Neuronal stem cell (in vitro differentiated cells): ENCODE results near the gene BUD13. TPM values are rescaled to one million over a fixed set of nuclear protein-coding genes. Genes with fewer than 3 reads are reported as not detected.

Experiments used
- DNase-seq: peaks from one replicate; pipeline ENCODE4 v3.0.0-alpha.2; 2013; ENCODE audit warnings: low spot score
- H2AFZ ChIP-seq: one replicate; pipeline ENCODE4 v1.6.1; 2013; ENCODE audit warnings: mild to moderate bottlenecking, low read length, inconsistent platforms
- H2AK5ac ChIP-seq: 2 replicates; pipeline ENCODE4 v1.6.1; 2013; ENCODE audit warnings: low read depth, mild to moderate bottlenecking, inconsistent platforms, low read length, moderate library complexity, mixed read lengths
- H2BK120ac ChIP-seq: 2 replicates; pipeline ENCODE4 v1.6.1; 2013; ENCODE audit warnings: low read depth, mild to moderate bottlenecking, inconsistent platforms, low read length, moderate library complexity, mixed read lengths
- H2BK12ac ChIP-seq: one replicate; pipeline ENCODE4 v1.6.1; 2013; ENCODE audit warnings: low read length, inconsistent platforms
- H2BK15ac ChIP-seq: 2 replicates; pipeline ENCODE4 v1.6.1; 2013; ENCODE audit warnings: mild to moderate bottlenecking, low read length, inconsistent platforms, mixed read lengths
- H2BK5ac ChIP-seq: one replicate; pipeline ENCODE4 v1.6.1; 2013; ENCODE audit warnings: inconsistent platforms, mild to moderate bottlenecking, low read length, moderate library complexity
- H3K14ac ChIP-seq: one replicate; pipeline ENCODE4 v1.6.1; 2013; ENCODE audit warnings: low read length, inconsistent platforms
- H3K18ac ChIP-seq: 2 replicates; pipeline ENCODE4 v1.6.1; 2013; ENCODE audit warnings: low read length, inconsistent platforms
- H3K23ac ChIP-seq: 2 replicates; pipeline ENCODE4 v1.6.1; 2013; ENCODE audit warnings: low read depth, mild to moderate bottlenecking, mixed read lengths, low read length, inconsistent platforms; ENCODE audit not compliant: poor library complexity
- H3K27ac ChIP-seq: replicated peaks from 3 replicates; pipeline ENCODE4 v1.5.1; 2013; ENCODE audit warnings: low read length, inconsistent platforms
- H3K27me3 ChIP-seq, 3 experiments: 2 replicates each; pipeline ENCODE4 v1.6.1; 2013; ENCODE audit warnings: low read length in 3 of 3, mild to moderate bottlenecking in 2 of 3, inconsistent platforms in 1 of 3, low read depth in 1 of 3, mixed read lengths in 1 of 3, moderate library complexity in 1 of 3; ENCODE audit not compliant: control insufficient read depth in 3 of 3, insufficient read depth in 3 of 3
- H3K36me3 ChIP-seq, 2 donors: replicated peaks in 1 of 2; 2 replicates each; pipeline ENCODE4 v1.6.1; 2013; ENCODE audit warnings: low read length in 2 of 2; ENCODE audit not compliant: control insufficient read depth in 2 of 2, insufficient read depth in 2 of 2
- H3K4ac ChIP-seq: 2 replicates; pipeline ENCODE4 v1.6.1; 2013; ENCODE audit warnings: inconsistent platforms, mild to moderate bottlenecking, low read length, moderate library complexity
- H3K4me1 ChIP-seq, 2 donors: 1 replicate in 1 of 2; 2 replicates in 1 of 2; pipeline ENCODE4 v1.6.1; 2013; ENCODE audit warnings: low read length in 2 of 2, low read depth in 1 of 2; ENCODE audit not compliant: control insufficient read depth in 2 of 2, insufficient read depth in 1 of 2
- H3K4me2 ChIP-seq: one replicate; pipeline ENCODE4 v1.6.1; 2013; ENCODE audit warnings: mild to moderate bottlenecking, low read length, inconsistent platforms; ENCODE audit not compliant: insufficient read depth, poor library complexity, severe bottlenecking
- H3K4me3 ChIP-seq, 2 donors: 2 replicates each; pipeline ENCODE4 v1.5.1; 2013; ENCODE audit warnings: low read length in 2 of 2, mild to moderate bottlenecking in 2 of 2, inconsistent platforms in 1 of 2, moderate library complexity in 1 of 2
- H3K79me1 ChIP-seq: one replicate; pipeline ENCODE4 v1.6.1; 2013; ENCODE audit warnings: low read depth, mild to moderate bottlenecking, inconsistent platforms, low read length, moderate library complexity
- H3K9ac ChIP-seq: one replicate; pipeline ENCODE4 v1.6.1; 2013; ENCODE audit warnings: mild to moderate bottlenecking, low read depth, low read length, inconsistent platforms; ENCODE audit not compliant: poor library complexity
- H3K9me3 ChIP-seq, 2 donors: replicated peaks in 1 of 2; 2 replicates each; pipeline versions ENCODE3 to v1.6.1; 2013; ENCODE audit warnings: low read length in 2 of 2, mild to moderate bottlenecking in 2 of 2, inconsistent platforms in 1 of 2, low read depth in 1 of 2, mixed read lengths in 1 of 2, moderate library complexity in 1 of 2; ENCODE audit not compliant: control insufficient read depth in 2 of 2, insufficient read depth in 1 of 2
- H4K8ac ChIP-seq: one replicate; pipeline ENCODE4 v1.6.1; 2013; ENCODE audit warnings: low read depth, mild to moderate bottlenecking, inconsistent platforms, low read length, moderate library complexity
- H4K91ac ChIP-seq: one replicate; pipeline ENCODE4 v1.6.1; 2013; ENCODE audit warnings: low read length, low read depth, mild to moderate bottlenecking, inconsistent platforms; ENCODE audit not compliant: poor library complexity
- WGBS, 2 donors: extraction: QIAGEN DNeasy Blood & Tissue Kit; methylation state at CpG; one replicate each; pipeline ENCODE4 v1.1.7; 2013; ENCODE audit warnings: missing lambda C conversion rate in 2 of 2, mixed read lengths in 1 of 2; ENCODE audit not compliant: insufficient read length in 2 of 2, insufficient replicate concordance in 1 of 2; ENCODE audit errors: extremely low coverage in 2 of 2; 5-methylcytosine and 5-hydroxymethylcytosine counted together
- polyA plus RNA-seq, 2 experiments: library from polyadenylated mRNA; stranded (reverse); fragments of 200-250 nt; gene quantifications; one replicate each; pipeline ENCODE4 v1.2.3, GENCODE V29; 2013

BUD13 gene, protein sequence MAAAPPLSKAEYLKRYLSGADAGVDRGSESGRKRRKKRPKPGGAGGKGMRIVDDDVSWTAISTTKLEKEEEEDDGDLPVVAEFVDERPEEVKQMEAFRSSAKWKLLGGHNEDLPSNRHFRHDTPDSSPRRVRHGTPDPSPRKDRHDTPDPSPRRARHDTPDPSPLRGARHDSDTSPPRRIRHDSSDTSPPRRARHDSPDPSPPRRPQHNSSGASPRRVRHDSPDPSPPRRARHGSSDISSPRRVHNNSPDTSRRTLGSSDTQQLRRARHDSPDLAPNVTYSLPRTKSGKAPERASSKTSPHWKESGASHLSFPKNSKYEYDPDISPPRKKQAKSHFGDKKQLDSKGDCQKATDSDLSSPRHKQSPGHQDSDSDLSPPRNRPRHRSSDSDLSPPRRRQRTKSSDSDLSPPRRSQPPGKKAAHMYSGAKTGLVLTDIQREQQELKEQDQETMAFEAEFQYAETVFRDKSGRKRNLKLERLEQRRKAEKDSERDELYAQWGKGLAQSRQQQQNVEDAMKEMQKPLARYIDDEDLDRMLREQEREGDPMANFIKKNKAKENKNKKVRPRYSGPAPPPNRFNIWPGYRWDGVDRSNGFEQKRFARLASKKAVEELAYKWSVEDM
- 31.8 TPM for polyA plus RNA-seq (2013, experiment 1 of 2)
- polyA plus RNA-seq (2013, experiment 2 of 2): 31.6 TPM

DNA sequence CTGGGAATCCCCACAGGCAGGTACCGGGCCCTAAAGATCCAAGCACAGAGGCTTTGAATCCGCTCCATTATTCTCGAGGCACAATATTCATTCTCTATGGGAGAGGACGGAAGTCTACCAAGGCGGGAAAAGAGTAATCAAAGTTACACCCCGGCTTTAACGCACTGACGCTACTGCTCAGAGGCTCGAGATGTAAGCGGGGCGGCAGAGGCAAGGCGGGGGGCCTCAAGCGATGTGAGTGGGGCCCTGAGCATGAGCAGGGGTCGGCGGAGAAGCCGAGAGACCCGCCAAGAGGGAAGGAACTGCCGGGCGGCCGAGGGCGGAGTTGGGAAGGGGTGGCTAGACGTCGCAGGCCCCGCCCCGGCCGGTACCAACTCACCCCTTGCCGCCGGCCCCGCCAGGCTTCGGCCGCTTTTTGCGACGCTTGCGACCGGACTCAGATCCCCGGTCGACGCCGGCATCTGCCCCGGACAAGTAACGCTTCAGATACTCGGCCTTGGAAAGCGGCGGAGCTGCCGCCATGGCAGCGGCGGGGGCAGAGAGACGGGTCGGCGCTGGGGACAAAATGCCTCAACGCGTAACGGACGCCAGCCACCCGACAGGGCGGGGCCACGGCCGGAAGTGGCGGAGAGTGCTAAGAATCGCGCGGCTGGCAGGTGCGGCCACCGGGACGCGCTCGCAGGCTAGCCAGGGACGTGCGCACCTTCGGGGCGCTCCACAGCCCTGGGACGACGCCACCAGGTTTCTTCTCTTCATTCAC, at the start of gene BUD13:
TSS of gene BUD13 (minus strand) at position 545 of the 760 bp plus-strand sequence. CDS start at position 522, 23 bp downstream.
- no peak within 1 kb of the TSS for H3K4ac ChIP-seq
- H2AFZ ChIP-seq: peak within 1 kb of the TSS; percentile 98
- no peak within 1 kb of the TSS for H4K91ac ChIP-seq
- peak within 1 kb of the TSS; percentile 66 to 90 for H3K4me3 ChIP-seq
- H2BK120ac ChIP-seq: no peak within 1 kb of the TSS
- H3K14ac ChIP-seq: peak within 1 kb of the TSS; percentile 78
- H2BK12ac ChIP-seq: no peak within 1 kb of the TSS
- H3K79me1 ChIP-seq: no peaks in the 10 kb centered on the region
- peak; percentile 86 for DNase-seq
- no peaks in the 10 kb centered on the region for H3K9me3 ChIP-seq
- H3K4me1 ChIP-seq: peaks cover 5 to 12% of the 10 kb centered on the region in 2 donors
- H3K23ac ChIP-seq: peak within 1 kb of the TSS; percentile 87
- no peaks in the 10 kb centered on the region for H3K27me3 ChIP-seq
- H2BK5ac ChIP-seq: peak within 1 kb of the TSS; percentile 67
- peak within 1 kb of the TSS; percentile 90 for H3K27ac ChIP-seq
- peak within 1 kb of the TSS; percentile 85 for H3K4me2 ChIP-seq
- no CpG with 5 or more reads among the region's 73 CpGs for WGBS, 2 donors
- no peak within 1 kb of the TSS for H4K8ac ChIP-seq
- no peak within 1 kb of the TSS for H2AK5ac ChIP-seq
- H3K36me3 ChIP-seq: peaks cover 8 to 43% of the 10 kb centered on the region in 2 donors
- peak within 1 kb of the TSS; percentile 97 for H3K18ac ChIP-seq
- no peak within 1 kb of the TSS for H2BK15ac ChIP-seq
- H3K9ac ChIP-seq: peak within 1 kb of the TSS; percentile 96

DNA sequence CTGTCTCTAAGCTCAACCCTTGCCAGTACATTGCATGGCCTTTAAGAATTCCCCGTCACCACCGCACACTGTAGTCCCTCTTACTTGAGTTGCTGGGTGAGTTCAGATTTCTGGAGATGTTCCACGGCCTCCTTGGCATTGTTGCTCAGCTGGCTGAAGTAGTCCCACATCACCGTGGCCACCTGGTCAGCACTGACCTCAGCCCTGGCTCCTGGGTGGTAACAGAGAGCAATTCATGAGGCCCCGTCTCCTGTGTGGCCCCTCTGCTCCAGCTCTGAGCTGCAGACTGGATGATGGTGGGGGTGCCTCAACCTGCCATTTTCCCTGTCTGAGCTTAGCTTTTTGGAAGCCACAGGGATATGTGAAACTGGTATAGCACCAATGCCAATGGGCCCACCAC, 49.8 kb upstream of the BUD13 start:
- Histone ChIP-seq H3K36me3 (no peaks in the 10 kb centered on the region), H3K18ac (no peak overlapping the region), H3K4me2 (no peak overlapping the region), H2AFZ (no peak overlapping the region), H4K8ac (no peak overlapping the region), H3K23ac (no peak overlapping the region), H3K27me3 (peaks cover 0 to 8% (median 1%) of the 10 kb centered on the region in 3 experiments), H3K14ac (no peak overlapping the region), H3K4me3 (no peak overlapping the region), H2BK120ac (no peak overlapping the region), H3K79me1 (no peaks in the 10 kb centered on the region), H3K27ac (no peak overlapping the region), H2BK12ac (no peak overlapping the region), H2BK15ac (no peak overlapping the region), H4K91ac (no peak overlapping the region), H3K4me1 (peaks cover 0 to 4% of the 10 kb centered on the region in 2 donors), H2AK5ac (no peak overlapping the region), H2BK5ac (no peak overlapping the region), H3K9ac (peak overlapping the region; percentile 9), H3K4ac (no peak overlapping the region), H3K9me3 (peaks cover 0 to 2% of the 10 kb centered on the region in 2 donors)
- WGBS, 2 donors: no CpG with 5 or more reads among the region's 5 CpGs
- no peak for DNase-seq

DNA sequence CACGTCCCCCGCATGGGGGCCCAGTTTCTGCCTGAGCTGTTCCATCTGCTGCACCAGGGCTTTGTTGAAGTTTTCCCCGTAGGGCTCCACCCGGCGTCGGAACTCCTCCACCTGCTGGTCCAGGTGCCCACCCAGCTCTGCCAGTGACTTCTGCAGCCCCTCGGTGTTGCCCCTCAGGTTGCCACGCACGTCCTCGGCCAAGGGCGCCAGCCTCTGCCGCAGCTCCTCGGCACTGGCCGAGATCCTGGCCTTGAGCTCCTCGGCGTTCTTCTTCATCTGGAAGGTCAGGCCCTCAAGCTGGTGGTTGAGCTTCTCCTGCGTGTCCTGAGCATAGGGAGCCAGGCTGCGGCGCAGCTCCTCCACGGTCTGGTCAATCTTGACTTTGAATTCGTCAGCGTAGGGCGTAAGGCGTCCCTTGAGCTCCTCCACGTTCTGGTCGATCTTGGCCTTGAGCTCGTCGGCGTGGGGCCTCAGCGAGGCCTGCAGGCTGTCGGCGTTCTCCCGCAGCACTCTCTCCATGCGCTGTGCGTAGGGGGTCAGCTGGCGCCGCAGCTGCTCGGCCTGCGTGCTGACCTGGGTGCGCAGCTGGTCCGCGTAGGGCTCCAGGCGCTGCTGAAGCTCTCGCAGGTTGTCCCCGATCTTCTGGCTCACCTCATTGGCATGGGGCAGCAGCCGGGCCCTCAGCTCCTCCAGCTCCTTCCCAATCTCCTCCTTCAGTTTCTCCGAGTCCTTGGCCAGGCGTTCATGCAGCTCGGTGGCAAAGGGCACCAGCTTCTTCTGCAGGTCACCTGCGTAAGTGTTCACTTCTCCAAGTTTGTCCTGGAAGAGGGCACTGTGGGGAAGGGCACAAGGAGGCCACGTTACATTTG, 48.5 kb upstream of the BUD13 start:
- Histone ChIP-seq H3K9ac (no peak overlapping the region), H3K4me1 (peaks cover 0 to 4% of the 10 kb centered on the region in 2 donors), H3K27me3 (peaks cover 0 to 8% (median 1%) of the 10 kb centered on the region in 3 experiments), H2AFZ (no peak overlapping the region), H3K4me3 (no peak overlapping the region), H3K36me3 (no peaks in the 10 kb centered on the region), H3K4me2 (no peak overlapping the region), H2AK5ac (peak overlapping the region; percentile 46), H2BK15ac (no peak overlapping the region), H2BK120ac (no peak overlapping the region), H3K79me1 (no peaks in the 10 kb centered on the region), H2BK5ac (peak overlapping the region; percentile 5), H3K18ac (peak overlapping the region; percentile 48), H3K14ac (peak overlapping the region; percentile 21), H2BK12ac (peak overlapping the region; percentile 58), H4K91ac (no peak overlapping the region), H3K4ac (no peak overlapping the region), H3K9me3 (peaks cover 0 to 2% of the 10 kb centered on the region in 2 donors), H3K23ac (no peak overlapping the region), H3K27ac (no peak overlapping the region), H4K8ac (peak overlapping the region; percentile 43)
- no CpG with 5 or more reads among the region's 51 CpGs for WGBS, 2 donors
- no peak for DNase-seq
